Right lobe of liver (tissue), 6 donors: ENCODE data around the gene PHF12. TPM values are rescaled to one million over a fixed set of nuclear protein-coding genes. Genes with fewer than 3 reads are reported as not detected.
A peak's percentile ranks its signal among the peaks of the same experiment; 100 is the strongest.
"Not testable (repeated sequence)": the region's sequence is repeated elsewhere in the genome, so short reads cannot be mapped to it uniquely, and the experiment has no call there.

Experiments used
- ATAC-seq, 4 donors: fragments of 200-7000 bp; cut with Tn5 transposase; one replicate each; pipeline ENCODE4 v1.9.1; 2020; ENCODE audit warnings: mild to moderate bottlenecking in 4 of 4, moderate library complexity in 4 of 4
- DNase-seq, 3 donors: peaks; one replicate each; pipeline ENCODE4 v3.0.0-alpha.2; 2020
- H3K27ac ChIP-seq, 3 donors: fragments of 200-600 bp; one replicate each; pipeline ENCODE4 v1.8.0; 2022
- H3K27me3 ChIP-seq, 2 donors: fragments of 200-600 bp; one replicate each; pipeline ENCODE4 v1.8.0; 2022
- H3K36me3 ChIP-seq, 4 donors: fragments of 200-600 bp; sonication (generic) in 1 of 4; one replicate each; pipeline versions ENCODE4 v1.5.1 to v1.8.0; 2017 to 2022; ENCODE audit warnings: control low read depth in 1 of 4
- H3K4me1 ChIP-seq, 4 donors: fragments of 200-600 bp; sonication (generic) in 1 of 4; one replicate each; pipeline versions ENCODE4 v1.5.1 to v1.8.0; 2017 to 2022; ENCODE audit warnings: control low read depth in 1 of 4
- H3K4me3 ChIP-seq, 3 donors: fragments of 200-600 bp; one replicate each; pipeline ENCODE4 v1.8.0; 2022
- H3K9me3 ChIP-seq, 4 donors: fragments of 200-600 bp; sonication (generic) in 1 of 4; one replicate each; pipeline versions ENCODE4 v1.5.1 to v1.8.0; 2017 to 2022; ENCODE audit warnings: control low read depth in 1 of 4
- POLR2A ChIP-seq: fragments of 450-650 bp; IDR thresholded peaks from one replicate; pipeline ENCODE4 v1.6.1; 2017; ENCODE audit warnings: antibody characterized with exemption, mild to moderate bottlenecking
- WGBS: methylation state at CpG from one replicate; pipeline ENCODE4 v1.1.6; 2018; ENCODE audit warnings: low coverage, low lambda C conversion rate; ENCODE audit not compliant: insufficient coverage; ENCODE audit errors: missing lambda C conversion rate; 5-methylcytosine and 5-hydroxymethylcytosine counted together
- intact Hi-C, 2 donors: fragments of 100-400 bp; cut with DNase I; formaldehyde crosslinking; loops; one replicate each; pipeline versions ENCODE4 v1.11.2 to v1.14.1; 2022
- total RNA-seq, 6 experiments: library from RNA; depleted of rRNA in 2 of 6; stranded (reverse); fragments of >200 nt in 2 of 6; fragmentation: NEBNext Ultra II Directional in 3 of 6; extraction: Animal tissue kit (Norgen Biotek cat#: 25700) in 3 of 6; gene quantifications; one replicate each; pipeline versions ENCODE4 v1.1.0 to v1.2.4, GENCODE V29; 2016 to 2023
- TF ChIP-seq, protein P1 (sequence below), 4 donors: fragments of 200-600 bp in 3 of 4; fragments of 450-650 bp in 1 of 4; IDR thresholded peaks; one replicate each; pipeline versions ENCODE4 v1.5.1 to v1.8.0; 2016 to 2022; ENCODE audit warnings: antibody characterized with exemption in 4 of 4, mild to moderate bottlenecking in 2 of 4
- donor health status: DM: no; HTN: yes; CAD: no.
- donor health status: DM: no; HTN: no; CAD: no.
- donor health status: DM: no; HTN: no; CAD: no.
- donor health status: DM: no; HTN: yes; CAD: no.
- donor health status: DM: no; HTN: yes; CAD: no.

PHF12 gene
- total RNA-seq, 6 experiments from 2014 or later, result 13.0 to 33.1 (median 17.4) TPM

DNA sequence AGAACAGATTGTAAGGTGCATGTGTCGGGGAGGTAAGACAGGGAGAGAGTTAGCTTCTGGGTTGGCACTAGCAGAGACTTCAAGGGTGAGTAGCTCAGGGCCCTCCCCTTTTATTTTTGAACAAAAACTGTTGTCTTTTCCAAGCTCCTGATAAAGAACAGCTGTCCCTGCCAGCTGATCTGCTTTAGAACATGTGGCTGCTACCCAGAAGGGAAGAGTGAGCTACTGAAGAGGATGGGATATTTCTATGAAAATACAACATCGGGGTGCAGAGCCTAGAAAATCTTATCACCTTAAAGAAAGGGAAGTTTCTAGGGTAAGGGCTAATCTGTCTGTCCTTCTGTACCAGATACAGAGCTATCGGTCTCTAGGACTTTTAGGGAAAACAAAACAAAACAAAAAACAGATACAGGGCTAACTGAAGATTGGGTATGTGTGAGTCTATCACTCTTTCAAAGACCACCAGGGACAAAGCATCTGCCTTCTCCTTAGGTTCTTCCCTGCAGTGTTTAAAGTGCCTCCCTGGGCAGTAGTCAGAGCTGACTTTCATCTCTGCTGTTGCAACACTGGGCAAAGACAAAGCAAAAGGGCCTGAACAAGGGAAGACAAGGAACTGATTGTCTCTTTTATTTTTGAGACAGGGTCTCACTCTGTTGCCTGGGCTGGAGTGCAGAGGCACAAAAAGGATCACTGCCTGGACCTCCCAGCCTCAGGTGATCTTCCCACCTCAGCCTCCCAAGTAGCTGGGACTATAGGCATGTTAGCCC, 43.4 kb downstream of the PHF12 start:
- ATAC-seq (no peak), DNase-seq (no peak)
- intact Hi-C loops, result no loop called here
- 81% methylated on average over 3 of the region's 3 CpGs for WGBS
- Histone ChIP-seq H3K9me3 (no peaks in the 10 kb centered on the region), H3K4me1 (peaks cover 0 to 30% (median 7%) of the 10 kb centered on the region in 4 donors), H3K4me3 (no peak overlapping the region), H3K27ac (peak overlapping the region in 2 of 3 donors; percentile 29 to 41), H3K27me3 (no peaks in the 10 kb centered on the region), H3K36me3 (peaks cover 0 to 53% (median 18%) of the 10 kb centered on the region in 4 donors)
- TF ChIP-seq POLR2A, result no peak
- TF ChIP-seq, protein P1, sequence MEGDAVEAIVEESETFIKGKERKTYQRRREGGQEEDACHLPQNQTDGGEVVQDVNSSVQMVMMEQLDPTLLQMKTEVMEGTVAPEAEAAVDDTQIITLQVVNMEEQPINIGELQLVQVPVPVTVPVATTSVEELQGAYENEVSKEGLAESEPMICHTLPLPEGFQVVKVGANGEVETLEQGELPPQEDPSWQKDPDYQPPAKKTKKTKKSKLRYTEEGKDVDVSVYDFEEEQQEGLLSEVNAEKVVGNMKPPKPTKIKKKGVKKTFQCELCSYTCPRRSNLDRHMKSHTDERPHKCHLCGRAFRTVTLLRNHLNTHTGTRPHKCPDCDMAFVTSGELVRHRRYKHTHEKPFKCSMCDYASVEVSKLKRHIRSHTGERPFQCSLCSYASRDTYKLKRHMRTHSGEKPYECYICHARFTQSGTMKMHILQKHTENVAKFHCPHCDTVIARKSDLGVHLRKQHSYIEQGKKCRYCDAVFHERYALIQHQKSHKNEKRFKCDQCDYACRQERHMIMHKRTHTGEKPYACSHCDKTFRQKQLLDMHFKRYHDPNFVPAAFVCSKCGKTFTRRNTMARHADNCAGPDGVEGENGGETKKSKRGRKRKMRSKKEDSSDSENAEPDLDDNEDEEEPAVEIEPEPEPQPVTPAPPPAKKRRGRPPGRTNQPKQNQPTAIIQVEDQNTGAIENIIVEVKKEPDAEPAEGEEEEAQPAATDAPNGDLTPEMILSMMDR (IDR thresholded peaks at IDR 0.05), result no peak

DNA sequence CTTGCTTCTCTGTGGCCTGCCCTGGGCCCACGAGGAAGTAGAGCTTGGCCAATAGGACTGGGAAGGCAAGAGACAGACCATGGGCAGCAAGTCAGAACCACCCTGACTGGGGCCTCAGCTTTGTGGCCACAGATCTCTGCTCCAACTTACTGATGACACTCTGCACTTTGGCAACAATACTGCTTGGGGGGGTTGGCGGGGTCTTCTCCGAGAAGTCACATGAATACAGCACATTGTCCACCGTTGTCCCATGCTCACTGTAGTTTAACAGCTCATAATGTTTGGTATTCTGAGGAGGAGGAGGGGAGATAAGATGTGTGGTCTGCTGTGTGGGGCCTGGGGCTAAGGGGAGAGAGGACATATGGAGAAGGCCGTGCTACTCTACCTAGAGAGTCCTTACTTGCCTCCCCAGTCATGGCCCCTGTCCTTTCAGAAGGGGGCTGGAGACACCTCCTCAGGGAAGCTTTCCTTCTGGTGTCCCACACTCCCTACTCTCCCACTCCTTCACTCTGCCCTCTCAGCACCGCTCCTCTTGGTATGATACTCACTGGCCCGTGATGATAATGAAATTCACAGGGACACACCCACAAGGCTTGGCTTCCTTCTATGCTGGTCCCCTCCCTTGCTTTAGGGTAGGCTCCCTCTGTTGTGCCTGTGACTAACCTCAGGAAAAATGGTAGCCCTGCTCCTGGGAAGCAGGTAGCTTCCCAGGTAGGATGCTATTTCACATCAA, 44.4 kb downstream of the PHF12 start:
- WGBS, result 73% methylated on average over 2 of the region's 7 CpGs
- intact Hi-C loops, result no loop called here
- ATAC-seq, result no peak
- H3K4me1 ChIP-seq, result peaks cover 0 to 22% (median 4%) of the 10 kb centered on the region in 4 donors
- H3K9me3 ChIP-seq, result no peaks in the 10 kb centered on the region
- H3K27ac ChIP-seq, result no peak overlapping the region
- no peak for DNase-seq
- TF ChIP-seq, protein P1 (IDR thresholded peaks at IDR 0.05), result no peak
- TF ChIP-seq POLR2A, result no peak
- H3K4me3 ChIP-seq, result no peak overlapping the region
- no peaks in the 10 kb centered on the region for H3K27me3 ChIP-seq
- peaks cover 0 to 45% (median 18%) of the 10 kb centered on the region in 4 donors for H3K36me3 ChIP-seq

DNA sequence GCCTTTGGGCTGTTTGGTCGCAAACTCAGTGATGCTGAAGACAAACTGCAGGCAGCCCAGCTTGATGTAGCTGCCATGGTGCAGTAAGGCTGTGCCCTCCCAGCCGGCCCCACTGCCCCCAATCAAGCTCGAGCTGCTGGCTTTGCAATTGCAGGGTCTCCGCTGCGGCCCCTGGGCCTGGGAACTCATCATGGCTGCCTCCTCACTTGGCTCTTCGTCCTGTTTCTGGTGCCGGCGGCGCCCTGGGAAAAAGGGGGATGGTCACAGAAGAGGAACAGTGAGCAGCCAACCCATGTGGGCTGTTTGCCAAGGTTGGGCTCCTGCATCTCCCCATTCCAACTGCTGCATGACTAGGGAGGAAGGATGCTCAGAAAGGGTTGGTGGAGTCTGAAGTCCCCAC, 45.0 kb downstream of the PHF12 start:
- DNase-seq (no peak), ATAC-seq (no peak)
- WGBS, result no CpG with 5 or more reads among the region's 9 CpGs
- H3K27me3 ChIP-seq, result no peaks in the 10 kb centered on the region
- H3K9me3 ChIP-seq, result no peaks in the 10 kb centered on the region
- no peak overlapping the region for H3K4me3 ChIP-seq
- TF ChIP-seq, protein P1 (IDR thresholded peaks at IDR 0.05), result no peak
- no peak for TF ChIP-seq POLR2A
- peaks cover 0 to 39% (median 16%) of the 10 kb centered on the region in 4 donors for H3K36me3 ChIP-seq
- H3K27ac ChIP-seq, result no peak overlapping the region
- peaks cover 0 to 26% (median 2%) of the 10 kb centered on the region in 4 donors for H3K4me1 ChIP-seq
- intact Hi-C loops, result no loop called here

DNA sequence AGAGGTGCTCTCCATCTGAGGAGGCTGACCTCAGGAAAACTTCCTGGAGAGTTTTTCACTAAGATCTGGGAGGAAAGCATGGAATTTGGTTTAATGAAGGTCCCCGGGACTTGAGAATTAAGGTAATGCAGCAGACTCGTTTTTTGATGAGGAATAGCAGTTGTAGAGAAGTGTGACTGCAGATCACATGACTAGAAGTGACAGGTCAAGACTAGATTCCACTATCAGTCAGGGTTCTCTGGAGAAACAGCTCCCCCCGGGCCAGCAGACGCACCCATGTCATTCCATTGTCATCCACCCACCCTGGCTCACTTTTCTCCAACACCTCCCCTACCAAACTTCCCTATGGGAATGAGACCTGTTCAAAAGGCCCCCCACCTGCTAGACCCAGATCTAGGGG, 46.5 kb downstream of the PHF12 start:
- no peak overlapping the region for H3K27ac ChIP-seq
- intact Hi-C loops, result no loop called here
- H3K36me3 ChIP-seq, result peaks cover 0 to 25% (median 8%) of the 10 kb centered on the region in 4 donors
- TF ChIP-seq, protein P1 (IDR thresholded peaks at IDR 0.05), result no peak
- no peak for TF ChIP-seq POLR2A
- WGBS, result 40% methylated on average over 4 of the region's 4 CpGs
- DNase-seq (no peak), ATAC-seq (no peak)
- H3K9me3 ChIP-seq, result no peaks in the 10 kb centered on the region
- no peak overlapping the region for H3K4me3 ChIP-seq
- no peaks in the 10 kb centered on the region for H3K27me3 ChIP-seq
- peaks cover 0 to 26% (median 2%) of the 10 kb centered on the region in 4 donors for H3K4me1 ChIP-seq

DNA sequence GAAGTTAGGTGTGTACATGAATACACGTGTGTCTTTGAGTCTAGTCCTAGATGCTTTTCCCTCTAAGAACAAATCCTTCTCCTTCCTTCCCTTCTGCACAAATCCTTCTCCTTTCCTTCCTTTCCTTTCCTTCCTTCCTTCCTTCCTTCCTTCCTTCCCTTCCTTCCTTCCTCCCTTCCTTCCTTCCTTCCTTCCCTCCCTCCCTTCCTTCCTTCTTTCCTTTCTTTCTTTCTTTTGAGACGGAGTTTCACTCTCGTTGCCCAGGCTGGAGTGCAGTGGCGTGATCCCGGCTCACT, 47.8 kb downstream of the PHF12 start:
- H3K9me3 ChIP-seq, H3K27ac ChIP-seq, ATAC-seq, H3K27me3 ChIP-seq, H3K4me3 ChIP-seq, intact Hi-C loops, DNase-seq: not testable (repeated sequence)
- Histone ChIP-seq H3K36me3 (peaks cover 0 to 15% (median 5%) of the 10 kb centered on the region in 4 donors), H3K4me1 (peaks cover 0 to 18% (median 2%) of the 10 kb centered on the region in 4 donors)
- WGBS, result 53% methylated on average over 5 of the region's 5 CpGs
